ENCODE measurements around the gene SESN1.

The SESN1 gene

GRCh38 chr6:109125504-109125903 is 30.9 kb upstream of the SESN1 start:
- Histone ChIP-seq H3K4me3 (no peak overlapping the region), H3K9me3 (no peaks in the 10 kb centered on the region), H3K27ac (no peak overlapping the region), H3K4me1 (peaks cover 0 to 16% (median 8%) of the 10 kb centered on the region in 4 donors), H3K36me3 (no peaks in the 10 kb centered on the region), H3K27me3 (no peaks in the 10 kb centered on the region)
- intact Hi-C loops (cut with DNase I; ENCODE audit: low total_unique reads) = no loop called here
- no peak for TF ChIP-seq CTCF (IDR thresholded peaks at IDR 0.05)
- no peak for DNase-seq

- intact Hi-C loops (cut with DNase I; ENCODE audit: low total_unique reads) = no loop called here
- H3K4me3 ChIP-seq = no peak overlapping the region
- no peak overlapping the region for H3K27ac ChIP-seq
- no peaks in the 10 kb centered on the region for H3K9me3 ChIP-seq
- no peak for TF ChIP-seq CTCF (IDR thresholded peaks at IDR 0.05)
- H3K27me3 ChIP-seq = no peaks in the 10 kb centered on the region
- no peaks in the 10 kb centered on the region for H3K36me3 ChIP-seq
- no peak for DNase-seq
- H3K4me1 ChIP-seq = peaks cover 0 to 20% (median 8%) of the 10 kb centered on the region in 4 donors
Observed at GRCh38 chr6:109124219-109124618, 29.6 kb upstream of the SESN1 start.

DNA sequence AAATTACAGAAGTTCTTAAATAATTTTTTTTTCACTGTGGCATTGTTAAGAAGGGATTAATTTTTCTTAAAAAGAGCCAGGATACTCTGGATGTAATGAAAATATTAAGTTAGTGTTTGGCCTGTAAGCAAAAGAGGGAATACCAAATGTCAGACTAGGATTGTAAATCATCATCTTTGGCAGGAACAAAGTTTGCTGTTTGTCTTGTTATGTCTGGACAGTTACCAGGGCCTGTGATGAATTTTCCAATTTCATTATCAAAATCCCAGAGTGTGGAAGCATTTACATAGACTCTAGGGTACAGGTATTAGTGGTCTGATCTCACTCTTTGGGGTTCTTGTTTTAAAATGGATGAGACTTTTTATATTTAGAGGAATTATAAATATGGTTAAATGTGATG is 26.8 kb upstream of the SESN1 start:
- H3K27ac ChIP-seq = peak overlapping the region; percentile 20 to 55
- H3K4me1 ChIP-seq = peaks cover 0 to 40% (median 18%) of the 10 kb centered on the region in 4 donors
- no peaks in the 10 kb centered on the region for H3K36me3 ChIP-seq
- no peak for TF ChIP-seq CTCF (IDR thresholded peaks at IDR 0.05)
- no peak for DNase-seq
- H3K4me3 ChIP-seq = no peak overlapping the region
- H3K27me3 ChIP-seq = no peaks in the 10 kb centered on the region
- intact Hi-C loops (cut with DNase I; ENCODE audit: low total_unique reads) = no loop called here
- no peaks in the 10 kb centered on the region for H3K9me3 ChIP-seq

GRCh38 chr6:109118871-109119354 is 24.3 kb upstream of the SESN1 start:
- H3K9me3 ChIP-seq = no peaks in the 10 kb centered on the region
- intact Hi-C loops (cut with DNase I; ENCODE audit: low total_unique reads) = no loop called here
- H3K36me3 ChIP-seq = no peaks in the 10 kb centered on the region
- no peak overlapping the region for H3K4me3 ChIP-seq
- H3K27ac ChIP-seq = no peak overlapping the region
- no peaks in the 10 kb centered on the region for H3K27me3 ChIP-seq
- no peak for DNase-seq
- no peak for TF ChIP-seq CTCF (IDR thresholded peaks at IDR 0.05)
- peaks cover 0 to 54% (median 22%) of the 10 kb centered on the region in 4 donors for H3K4me1 ChIP-seq

DNA sequence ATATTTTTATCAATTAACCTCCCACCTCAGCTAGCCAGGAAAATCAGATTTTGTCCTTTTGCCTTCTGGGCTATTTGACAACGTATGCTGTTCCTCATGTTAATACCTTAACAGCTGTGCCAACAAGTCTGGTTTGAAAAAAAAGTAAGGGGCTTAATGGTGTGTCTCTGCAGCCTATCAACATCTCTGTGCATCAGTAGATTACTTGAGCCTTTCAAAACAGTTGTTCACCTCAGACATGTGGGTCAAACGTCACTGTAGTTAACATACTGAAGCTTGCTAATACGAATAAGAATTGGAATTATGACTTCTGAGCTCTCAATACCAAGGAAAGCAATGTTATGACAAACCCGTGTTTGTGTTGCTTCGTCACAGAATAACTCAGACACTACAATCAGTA is 23.7 kb upstream of the SESN1 start:
- intact Hi-C loops (cut with DNase I; ENCODE audit: low total_unique reads) = no loop called here
- Histone ChIP-seq H3K4me3 (no peak overlapping the region), H3K36me3 (no peaks in the 10 kb centered on the region), H3K27me3 (no peaks in the 10 kb centered on the region), H3K27ac (no peak overlapping the region), H3K9me3 (no peaks in the 10 kb centered on the region), H3K4me1 (peaks cover 0 to 54% (median 22%) of the 10 kb centered on the region in 4 donors)
- no peak for TF ChIP-seq CTCF (IDR thresholded peaks at IDR 0.05)
- no peak for DNase-seq
